Omental fat pad (tissue), 4 donors: Measurements from ENCODE around the gene NRAS. TPM values are rescaled to one million over a fixed set of nuclear protein-coding genes. Genes with fewer than 3 reads are reported as not detected.

Experiments used
- ATAC-seq: fragments of 150-250 bp; one replicate; pipeline ENCODE4 v1.9.1; 2016; ENCODE audit warnings: mild to moderate bottlenecking, moderate library complexity; ENCODE audit not compliant: low FRiP score
- DNase-seq: peaks from one replicate; pipeline ENCODE4 v3.0.0-alpha.2; 2019; ENCODE audit warnings: low spot score
- CTCF ChIP-seq, 3 donors: fragments of 450-650 bp; IDR thresholded peaks; one replicate each; pipeline ENCODE4 v1.5.1; 2016 to 2017; ENCODE audit warnings: antibody characterized with exemption in 3 of 3, mild to moderate bottlenecking in 3 of 3, moderate library complexity in 2 of 3
- total RNA-seq, 4 donors: library from RNA; depleted of rRNA; stranded (reverse); fragments of >200 nt; gene quantifications; one replicate each; pipeline ENCODE4 v1.1.0, GENCODE V29; 2016

Gene NRAS
- total RNA-seq, 4 donors from 2014 or later: 24.1 to 46.2 (median 31.9) TPM

GRCh38 chr1:114723915-114724314, 7.3 kb upstream of the NRAS start:
- TF ChIP-seq CTCF (IDR thresholded peaks at IDR 0.05): no peak
- DNase-seq (no peak), ATAC-seq (no peak)

GRCh38 chr1:114723457-114723856, 6.9 kb upstream of the NRAS start:
- no peak for TF ChIP-seq CTCF (IDR thresholded peaks at IDR 0.05)
- DNase-seq (no peak), ATAC-seq (no peak)

GRCh38 chr1:114720492-114720891, 3.9 kb upstream of the NRAS start:
- DNase-seq: no peak
- no peak for ATAC-seq
- TF ChIP-seq CTCF (IDR thresholded peaks at IDR 0.05): no peak

- no peak for TF ChIP-seq CTCF (IDR thresholded peaks at IDR 0.05)
- ATAC-seq (no peak), DNase-seq (no peak)
Measured at GRCh38 chr1:114719424-114719787, 2.8 kb upstream of the NRAS start.

- TF ChIP-seq CTCF (IDR thresholded peaks at IDR 0.05): no peak
- ATAC-seq (no peak), DNase-seq (no peak)
Measured at GRCh38 chr1:114718661-114719423, 2.3 kb upstream of the NRAS start.

GRCh38 chr1:114715952-114716303, 643 bp downstream of the NRAS start:
- ATAC-seq (peak; percentile 3), DNase-seq (no peak)
- TF ChIP-seq CTCF (IDR thresholded peaks at IDR 0.05): no peak

- ATAC-seq (no peak), DNase-seq (no peak)
- no peak for TF ChIP-seq CTCF (IDR thresholded peaks at IDR 0.05)
Measured at GRCh38 chr1:114712977-114713376, 3.6 kb downstream of the NRAS start.
